Suprapubic skin (tissue), 4 donors: Measurements from ENCODE around the gene WDR86.

Experiments
- CTCF ChIP-seq, 2 donors: fragments of 200-600 bp in 1 of 2; fragments of 450-650 bp in 1 of 2; sonication (generic) in 1 of 2; IDR thresholded peaks; one replicate each; pipeline ENCODE4 v1.5.1; 2016 to 2019; ENCODE audit warnings: antibody characterized with exemption in 2 of 2, mild to moderate bottlenecking in 1 of 2, moderate library complexity in 1 of 2
- EP300 ChIP-seq: sonication (generic); formaldehyde crosslinking; IDR thresholded peaks from one replicate; pipeline ENCODE4 v1.6.1; 2017; ENCODE audit warnings: antibody characterized with exemption
- POLR2AphosphoS5 ChIP-seq, 3 donors: sonication (generic); formaldehyde crosslinking; IDR thresholded peaks; one replicate each; pipeline ENCODE4 v1.6.1; 2017; ENCODE audit warnings: antibody characterized with exemption in 3 of 3

- TF ChIP-seq CTCF (IDR thresholded peaks at IDR 0.05), result no peak
- TF ChIP-seq POLR2AphosphoS5 (IDR thresholded peaks at IDR 0.05), result no peak
- TF ChIP-seq EP300, result no peak
Observed at GRCh38 chr7:151420144-151420543, 10.3 kb upstream of the WDR86 start.
